Measurements from ENCODE around the gene ORAI1.
"Not testable (repeated sequence)": the region's sequence is repeated elsewhere in the genome, so short reads cannot be mapped to it uniquely, and the experiment has no call there.

Gene ORAI1

GRCh38 chr12:121613462-121613861, 12.9 kb upstream of the ORAI1 start:
- no peak overlapping the region for H3K9ac ChIP-seq (ENCODE audit: low read length)
- H3K4me1 ChIP-seq (ENCODE audit: control insufficient read depth, insufficient read depth, low read length): no peaks in the 10 kb centered on the region
- H3K36me3 ChIP-seq (ENCODE audit: control insufficient read depth, insufficient read depth, low read length): no peaks in the 10 kb centered on the region
- no peaks in the 10 kb centered on the region for H3K9me3 ChIP-seq (ENCODE audit: control insufficient read depth, low read length)
- no peak overlapping the region for H3K4me3 ChIP-seq (ENCODE audit: low read length)
- no peaks in the 10 kb centered on the region for H3K27me3 ChIP-seq (ENCODE audit: control insufficient read depth, insufficient read depth, low read length)

GRCh38 chr12:121614872-121615467, 11.4 kb upstream of the ORAI1 start:
- Histone ChIP-seq H3K4me1 (ENCODE audit: control insufficient read depth, insufficient read depth, low read length) (no peaks in the 10 kb centered on the region), H3K9ac (ENCODE audit: low read length) (no peak overlapping the region), H3K27me3 (ENCODE audit: control insufficient read depth, insufficient read depth, low read length) (no peaks in the 10 kb centered on the region), H3K4me3 (ENCODE audit: low read length) (no peak overlapping the region), H3K9me3 (ENCODE audit: control insufficient read depth, low read length) (no peaks in the 10 kb centered on the region), H3K36me3 (ENCODE audit: control insufficient read depth, insufficient read depth, low read length) (no peaks in the 10 kb centered on the region)

GRCh38 chr12:121618659-121619233, 7.6 kb upstream of the ORAI1 start:
- no peaks in the 10 kb centered on the region for H3K4me1 ChIP-seq (ENCODE audit: control insufficient read depth, insufficient read depth, low read length)
- no peak overlapping the region for H3K4me3 ChIP-seq (ENCODE audit: low read length)
- H3K27me3 ChIP-seq (ENCODE audit: control insufficient read depth, insufficient read depth, low read length): no peaks in the 10 kb centered on the region
- H3K9me3 ChIP-seq (ENCODE audit: control insufficient read depth, low read length): no peaks in the 10 kb centered on the region
- H3K9ac ChIP-seq (ENCODE audit: low read length): no peak overlapping the region
- H3K36me3 ChIP-seq (ENCODE audit: control insufficient read depth, insufficient read depth, low read length): no peaks in the 10 kb centered on the region

DNA sequence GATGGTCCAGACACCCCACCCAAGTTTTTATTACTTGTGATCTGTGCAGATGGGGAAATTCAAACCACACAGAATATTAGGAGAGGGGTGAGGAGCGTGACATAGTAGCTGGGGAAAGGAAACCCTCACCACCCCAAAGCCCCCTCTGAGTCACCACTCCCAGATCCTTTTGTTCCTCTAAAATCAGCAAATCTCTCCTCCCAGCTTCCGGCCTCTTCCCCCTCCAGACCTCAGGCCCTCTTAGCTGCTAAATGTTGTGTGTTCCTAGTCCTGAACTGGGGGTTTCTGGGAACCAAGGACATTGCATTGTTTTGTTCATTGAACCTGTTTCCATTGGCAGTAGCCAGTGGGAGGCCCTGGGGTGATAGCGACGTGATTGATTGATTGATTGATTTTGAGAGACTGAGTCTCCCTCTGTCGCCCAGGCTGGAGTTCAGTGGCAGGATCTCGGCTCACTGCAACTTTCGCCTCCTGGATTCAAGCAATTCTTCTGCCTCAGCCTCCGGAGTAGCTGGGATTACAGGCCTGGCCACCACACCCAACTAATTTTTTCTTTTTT, 5.9 kb upstream of the ORAI1 start:
- Histone ChIP-seq H3K4me1 (ENCODE audit: control insufficient read depth, insufficient read depth, low read length) (peaks cover 5% of the 10 kb centered on the region), H3K36me3 (ENCODE audit: control insufficient read depth, insufficient read depth, low read length) (no peaks in the 10 kb centered on the region), H3K9ac (ENCODE audit: low read length) (no peak overlapping the region), H3K4me3 (ENCODE audit: low read length) (no peak overlapping the region), H3K9me3 (ENCODE audit: control insufficient read depth, low read length) (no peaks in the 10 kb centered on the region), H3K27me3 (ENCODE audit: control insufficient read depth, insufficient read depth, low read length) (no peaks in the 10 kb centered on the region)

DNA sequence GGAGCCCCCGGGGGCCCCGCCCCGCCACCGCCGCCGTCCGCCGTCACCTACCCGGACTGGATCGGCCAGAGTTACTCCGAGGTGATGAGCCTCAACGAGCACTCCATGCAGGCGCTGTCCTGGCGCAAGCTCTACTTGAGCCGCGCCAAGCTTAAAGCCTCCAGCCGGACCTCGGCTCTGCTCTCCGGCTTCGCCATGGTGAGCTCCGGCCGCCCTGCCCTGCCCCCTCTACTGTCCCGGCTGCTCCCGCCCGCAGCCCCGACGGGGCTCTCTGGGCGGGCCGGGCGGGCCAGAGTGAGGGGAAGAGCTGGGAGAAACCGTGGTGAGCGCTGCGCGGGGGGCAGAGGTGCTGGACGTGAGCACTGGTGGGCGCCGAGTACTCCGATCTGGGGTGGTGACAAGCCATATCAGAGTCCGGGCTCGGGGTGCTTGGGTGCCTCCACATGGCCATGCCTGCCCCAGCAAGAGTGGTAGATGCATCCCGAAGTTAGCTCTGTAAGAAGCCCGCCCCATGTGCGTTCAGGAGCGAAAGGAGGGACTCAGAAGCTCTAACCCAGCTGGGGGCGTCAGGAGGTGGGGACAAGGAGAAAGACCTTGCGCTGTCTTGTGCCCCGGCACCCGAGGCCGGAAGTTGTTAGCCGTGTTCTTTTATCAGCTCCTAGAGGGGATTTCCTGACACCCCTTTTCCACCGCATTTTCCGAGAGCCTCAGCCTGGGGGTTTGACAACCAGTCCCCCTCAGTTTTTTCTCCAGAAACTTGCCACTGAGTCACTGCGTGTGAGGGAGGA, 717 bp downstream of the ORAI1 start:
- H3K9me3 ChIP-seq (ENCODE audit: control insufficient read depth, low read length): no peaks in the 10 kb centered on the region
- no peaks in the 10 kb centered on the region for H3K27me3 ChIP-seq (ENCODE audit: control insufficient read depth, insufficient read depth, low read length)
- peak overlapping the region; percentile 79 for H3K9ac ChIP-seq (ENCODE audit: low read length)
- peak overlapping the region; percentile 60 for H3K4me3 ChIP-seq (ENCODE audit: low read length)
- peaks cover 27% of the 10 kb centered on the region for H3K4me1 ChIP-seq (ENCODE audit: control insufficient read depth, insufficient read depth, low read length)
- no peaks in the 10 kb centered on the region for H3K36me3 ChIP-seq (ENCODE audit: control insufficient read depth, insufficient read depth, low read length)

- peak overlapping the region; percentile 38 for H3K9ac ChIP-seq (ENCODE audit: low read length)
- H3K4me1 ChIP-seq (ENCODE audit: control insufficient read depth, insufficient read depth, low read length): peaks cover 31% of the 10 kb centered on the region
- no peaks in the 10 kb centered on the region for H3K9me3 ChIP-seq (ENCODE audit: control insufficient read depth, low read length)
- no peak overlapping the region for H3K4me3 ChIP-seq (ENCODE audit: low read length)
- no peaks in the 10 kb centered on the region for H3K36me3 ChIP-seq (ENCODE audit: control insufficient read depth, insufficient read depth, low read length)
- H3K27me3 ChIP-seq (ENCODE audit: control insufficient read depth, insufficient read depth, low read length): no peaks in the 10 kb centered on the region
Observed at GRCh38 chr12:121628037-121628436, 1.7 kb downstream of the ORAI1 start.

GRCh38 chr12:121628536-121628935, 2.2 kb downstream of the ORAI1 start:
- Histone ChIP-seq H3K4me1 (ENCODE audit: control insufficient read depth, insufficient read depth, low read length) (peaks cover 34% of the 10 kb centered on the region), H3K9me3 (ENCODE audit: control insufficient read depth, low read length) (no peaks in the 10 kb centered on the region), H3K9ac (ENCODE audit: low read length) (peak overlapping the region; percentile 49), H3K27me3 (ENCODE audit: control insufficient read depth, insufficient read depth, low read length) (no peaks in the 10 kb centered on the region), H3K36me3 (ENCODE audit: control insufficient read depth, insufficient read depth, low read length) (no peaks in the 10 kb centered on the region), H3K4me3 (ENCODE audit: low read length) (no peak overlapping the region)

DNA sequence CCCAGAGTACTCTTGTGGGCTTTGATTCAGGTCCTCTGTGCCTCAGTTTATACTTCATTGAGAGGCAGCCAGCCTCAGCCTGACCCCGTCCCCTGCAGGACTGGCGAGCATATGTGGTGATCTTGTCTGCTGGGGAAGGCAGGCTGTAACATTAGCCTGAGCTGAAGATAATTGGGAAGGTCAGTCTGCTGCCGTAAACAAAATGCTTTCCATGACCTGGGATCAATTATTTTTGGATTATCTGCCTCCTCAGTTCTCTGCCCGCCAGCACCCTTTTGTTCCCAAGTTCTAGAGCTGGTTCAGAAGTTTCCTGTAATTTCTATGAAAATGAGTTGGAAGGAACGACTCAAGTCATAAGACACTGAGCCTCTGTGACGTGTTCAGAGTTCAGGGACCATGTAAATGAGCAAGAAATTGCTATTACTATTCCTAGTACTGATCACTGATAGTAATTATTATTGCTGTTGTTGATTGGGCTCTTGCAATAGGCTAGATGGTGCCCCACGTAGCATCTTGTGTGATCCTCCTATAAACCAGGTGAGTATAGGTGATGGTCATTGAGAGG, 4.5 kb downstream of the ORAI1 start:
- Histone ChIP-seq H3K9ac (ENCODE audit: low read length) (no peak overlapping the region), H3K36me3 (ENCODE audit: control insufficient read depth, insufficient read depth, low read length) (no peaks in the 10 kb centered on the region), H3K27me3 (ENCODE audit: control insufficient read depth, insufficient read depth, low read length) (no peaks in the 10 kb centered on the region), H3K4me3 (ENCODE audit: low read length) (no peak overlapping the region), H3K4me1 (ENCODE audit: control insufficient read depth, insufficient read depth, low read length) (peaks cover 30% of the 10 kb centered on the region), H3K9me3 (ENCODE audit: control insufficient read depth, low read length) (no peaks in the 10 kb centered on the region)

GRCh38 chr12:121632069-121632970, 6.0 kb downstream of the ORAI1 start:
- Histone ChIP-seq H3K9ac (ENCODE audit: low read length) (no peak overlapping the region), H3K4me3 (ENCODE audit: low read length) (no peak overlapping the region), H3K27me3 (ENCODE audit: control insufficient read depth, insufficient read depth, low read length) (no peaks in the 10 kb centered on the region), H3K36me3 (ENCODE audit: control insufficient read depth, insufficient read depth, low read length) (no peaks in the 10 kb centered on the region), H3K9me3 (ENCODE audit: control insufficient read depth, low read length) (no peaks in the 10 kb centered on the region), H3K4me1 (ENCODE audit: control insufficient read depth, insufficient read depth, low read length) (peaks cover 30% of the 10 kb centered on the region)

DNA sequence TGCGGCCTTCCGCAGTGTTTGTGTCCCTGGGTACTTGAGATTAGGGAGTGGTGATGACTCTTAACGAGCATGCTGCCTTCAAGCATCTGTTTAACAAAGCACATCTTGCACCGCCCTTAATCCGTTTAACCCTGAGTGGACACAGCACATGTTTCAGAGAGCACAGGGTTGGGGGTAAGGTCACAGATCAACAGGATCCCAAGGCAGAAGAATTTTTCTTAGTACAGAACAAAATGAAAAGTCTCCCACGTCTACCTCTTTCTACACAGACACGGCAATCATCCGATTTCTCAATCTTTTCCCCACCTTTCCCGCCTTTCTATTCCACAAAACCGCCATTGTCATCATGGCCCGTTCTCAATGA, 7.5 kb downstream of the ORAI1 start:
- H3K4me1 ChIP-seq (ENCODE audit: control insufficient read depth, insufficient read depth, low read length): peaks cover 15% of the 10 kb centered on the region

GRCh38 chr12:121634836-121635235, 8.5 kb downstream of the ORAI1 start:
- Histone ChIP-seq H3K9ac (ENCODE audit: low read length) (no peak overlapping the region), H3K4me1 (ENCODE audit: control insufficient read depth, insufficient read depth, low read length) (peaks cover 9% of the 10 kb centered on the region), H3K4me3 (ENCODE audit: low read length) (no peak overlapping the region), H3K36me3 (ENCODE audit: control insufficient read depth, insufficient read depth, low read length) (no peaks in the 10 kb centered on the region), H3K9me3 (ENCODE audit: control insufficient read depth, low read length) (no peaks in the 10 kb centered on the region), H3K27me3 (ENCODE audit: control insufficient read depth, insufficient read depth, low read length) (no peaks in the 10 kb centered on the region)

More for the DNA sequence above, 7.5 kb downstream of the ORAI1 start:
- not testable (repeated sequence) for H3K36me3 ChIP-seq (ENCODE audit: control insufficient read depth, insufficient read depth, low read length); H3K4me3 ChIP-seq (ENCODE audit: low read length); H3K27me3 ChIP-seq (ENCODE audit: control insufficient read depth, insufficient read depth, low read length); H3K9me3 ChIP-seq (ENCODE audit: control insufficient read depth, low read length); H3K9ac ChIP-seq (ENCODE audit: low read length)
